ENCODE data around the gene DPP6.

The DPP6 gene

GRCh38 chr7:154856733-154857132 lies 804.5 kb downstream of the DPP6 start:
- peak overlapping the region; percentile 59 for H3K27ac ChIP-seq
- TF ChIP-seq CTCF (conservative IDR thresholded peaks at IDR 0.05) = peak; percentile 64

GRCh38 chr7:154857240-154857639 lies 805.0 kb downstream of the DPP6 start:
- TF ChIP-seq CTCF (conservative IDR thresholded peaks at IDR 0.05) = no peak

GRCh38 chr7:154857728-154858681 lies 805.8 kb downstream of the DPP6 start:
- peak overlapping the region; percentile 59 for H3K27ac ChIP-seq

More at GRCh38 chr7:154857240-154857639, 805.0 kb downstream of the DPP6 start:
- H3K27ac ChIP-seq = peak overlapping the region; percentile 59

GRCh38 chr7:154858836-154859537 lies 806.8 kb downstream of the DPP6 start:
- H3K27ac ChIP-seq = no peak overlapping the region
- no peak for TF ChIP-seq CTCF (conservative IDR thresholded peaks at IDR 0.05)

More at GRCh38 chr7:154857728-154858681, 805.8 kb downstream of the DPP6 start:
- TF ChIP-seq CTCF (conservative IDR thresholded peaks at IDR 0.05) = no peak

- no peak overlapping the region for H3K27ac ChIP-seq
- no peak for TF ChIP-seq CTCF (conservative IDR thresholded peaks at IDR 0.05)
Measured at GRCh38 chr7:154859747-154860620, 807.8 kb downstream of the DPP6 start.

GRCh38 chr7:154860621-154861375 lies 808.6 kb downstream of the DPP6 start:
- no peak overlapping the region for H3K27ac ChIP-seq
- TF ChIP-seq CTCF (conservative IDR thresholded peaks at IDR 0.05) = no peak

Measured in VCaP (cell line).